Measurements from ENCODE around the gene SHKBP1.

DNA sequence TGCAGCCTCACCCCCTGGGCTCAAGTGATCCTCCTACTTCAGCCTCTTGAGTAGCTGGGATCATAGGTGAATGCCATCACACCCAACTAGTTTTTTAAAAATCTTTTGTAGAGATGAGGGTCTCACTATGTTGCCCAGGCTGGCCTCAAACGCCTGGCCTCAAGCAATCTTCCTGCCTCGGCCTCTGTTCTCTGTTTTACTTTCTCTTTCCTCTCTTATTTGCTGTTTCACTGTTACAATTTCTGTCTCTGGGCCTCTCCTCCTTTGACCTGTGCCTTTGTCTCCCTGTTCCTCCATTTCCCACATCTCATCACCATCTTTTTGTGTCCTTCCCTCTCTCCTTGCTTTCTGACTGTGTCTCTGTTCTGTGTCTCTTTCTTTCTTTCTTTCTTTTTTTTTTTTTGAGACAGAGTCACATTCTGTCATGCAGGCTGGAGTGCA lies 9.3 kb downstream of the SHKBP1 start:
- TF ChIP-seq EZH2 (IDR thresholded peaks at IDR 0.05; ENCODE audit: insufficient read depth, low read length) = no peak
- TF ChIP-seq, protein P1, sequence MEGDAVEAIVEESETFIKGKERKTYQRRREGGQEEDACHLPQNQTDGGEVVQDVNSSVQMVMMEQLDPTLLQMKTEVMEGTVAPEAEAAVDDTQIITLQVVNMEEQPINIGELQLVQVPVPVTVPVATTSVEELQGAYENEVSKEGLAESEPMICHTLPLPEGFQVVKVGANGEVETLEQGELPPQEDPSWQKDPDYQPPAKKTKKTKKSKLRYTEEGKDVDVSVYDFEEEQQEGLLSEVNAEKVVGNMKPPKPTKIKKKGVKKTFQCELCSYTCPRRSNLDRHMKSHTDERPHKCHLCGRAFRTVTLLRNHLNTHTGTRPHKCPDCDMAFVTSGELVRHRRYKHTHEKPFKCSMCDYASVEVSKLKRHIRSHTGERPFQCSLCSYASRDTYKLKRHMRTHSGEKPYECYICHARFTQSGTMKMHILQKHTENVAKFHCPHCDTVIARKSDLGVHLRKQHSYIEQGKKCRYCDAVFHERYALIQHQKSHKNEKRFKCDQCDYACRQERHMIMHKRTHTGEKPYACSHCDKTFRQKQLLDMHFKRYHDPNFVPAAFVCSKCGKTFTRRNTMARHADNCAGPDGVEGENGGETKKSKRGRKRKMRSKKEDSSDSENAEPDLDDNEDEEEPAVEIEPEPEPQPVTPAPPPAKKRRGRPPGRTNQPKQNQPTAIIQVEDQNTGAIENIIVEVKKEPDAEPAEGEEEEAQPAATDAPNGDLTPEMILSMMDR (IDR thresholded peaks at IDR 0.05; ENCODE audit: insufficient read depth, low read depth, low read length) = no peak

Measured in astrocyte (in vitro differentiated cells and primary cell).